HTR-8/SVneo (cell line): ENCODE measurements around the gene FIZ1.

ENCODE experiments used
- DNase-seq: peaks from one replicate; pipeline ENCODE4 v3.0.0; 2011; ENCODE audit warnings: low spot score, mixed read lengths; ENCODE audit not compliant: insufficient read length
- FAIRE-seq: peaks from 2 replicates; lab custom pipeline; 2011; peaks lifted over from hg19 to GRCh38; lab: Jason Lieb, UNC

The FIZ1 gene

GRCh38 chr19:55636723-55637122 lies 37.4 kb upstream of the FIZ1 start:
- FAIRE-seq, result no peak

DNA sequence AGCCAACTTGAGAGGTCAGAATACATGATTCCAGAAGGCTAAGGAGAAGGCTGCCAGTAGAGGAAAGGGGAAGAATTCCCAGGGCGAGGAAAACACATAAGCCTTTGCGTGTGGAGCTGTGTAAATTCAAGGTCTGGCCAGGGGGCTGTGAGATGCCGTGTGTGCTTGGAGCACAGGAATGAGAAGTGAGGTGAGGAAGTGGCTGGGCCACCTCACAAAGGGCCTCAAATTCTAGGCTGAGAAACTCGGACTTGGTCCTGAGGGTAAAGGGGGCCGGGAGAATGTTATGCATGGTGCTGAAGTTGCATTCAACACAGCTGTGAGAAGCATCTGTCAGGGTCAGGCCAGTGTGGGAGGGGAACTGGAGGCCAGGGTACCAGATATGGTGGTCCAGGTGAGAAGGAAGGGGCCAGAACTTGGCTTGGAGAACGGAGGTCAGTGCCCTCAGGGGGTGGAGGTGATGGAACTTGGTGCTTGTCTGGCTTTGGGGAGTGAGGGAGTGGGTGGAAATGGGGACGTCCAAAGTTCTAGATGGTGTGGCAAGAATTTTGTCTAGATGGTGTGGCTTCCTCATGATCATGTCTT lies 36.6 kb upstream of the FIZ1 start:
- FAIRE-seq, result no peak
- no peak for DNase-seq

More at GRCh38 chr19:55636723-55637122, 37.4 kb upstream of the FIZ1 start:
- no peak for DNase-seq

DNA sequence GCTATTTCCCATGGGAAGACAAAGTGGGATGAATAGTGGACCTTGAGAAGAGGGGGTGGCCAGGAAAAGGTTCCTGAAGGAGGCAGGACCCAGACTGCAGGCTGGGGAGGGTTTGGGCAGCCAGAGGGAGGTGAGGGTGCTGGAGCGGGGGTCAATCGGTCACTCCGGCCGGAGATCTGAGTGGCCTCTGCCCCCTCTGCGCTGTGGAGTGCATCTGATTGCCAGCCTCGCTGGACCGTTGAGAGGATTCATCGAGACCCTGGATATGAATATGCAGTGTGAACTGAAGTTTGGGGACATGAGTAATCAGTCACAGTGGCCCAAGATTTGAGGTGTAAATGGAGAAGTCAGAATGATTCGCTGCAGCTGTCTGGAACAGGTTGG lies 36.0 kb upstream of the FIZ1 start:
- no peak for DNase-seq
- FAIRE-seq, result no peak

GRCh38 chr19:55633861-55634260 lies 34.5 kb upstream of the FIZ1 start:
- no peak for DNase-seq
- FAIRE-seq, result no peak

- DNase-seq, result peak; percentile 67
These were observed 33.1 kb upstream of the FIZ1 start for GRCh38 chr19:55632463-55632834.

DNA sequence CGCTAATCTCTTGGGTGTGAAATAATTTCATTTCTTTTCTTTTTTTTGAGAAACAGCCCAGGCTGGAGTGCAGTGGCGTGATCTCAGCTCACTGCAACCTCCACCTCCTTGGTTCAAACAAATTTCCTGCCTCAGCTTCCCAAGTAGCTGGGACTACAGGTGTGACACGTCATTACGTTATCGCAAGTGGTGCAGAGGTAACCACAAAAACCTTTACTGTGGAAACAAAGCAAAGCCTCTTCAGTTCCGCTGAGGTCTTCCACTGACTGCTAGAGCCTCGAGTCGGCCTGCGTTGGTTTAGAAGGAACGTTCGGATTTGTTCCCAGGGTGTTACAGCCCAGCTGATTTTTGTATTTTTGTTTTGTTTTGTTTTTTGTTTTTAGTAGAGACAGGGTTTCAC lies 27.0 kb upstream of the FIZ1 start:
- FAIRE-seq, result no peak
- DNase-seq, result no peak

More at GRCh38 chr19:55632463-55632834, 33.1 kb upstream of the FIZ1 start:
- no peak for FAIRE-seq

GRCh38 chr19:55625004-55625326 lies 25.6 kb upstream of the FIZ1 start:
- DNase-seq (no peak), FAIRE-seq (no peak)

DNA sequence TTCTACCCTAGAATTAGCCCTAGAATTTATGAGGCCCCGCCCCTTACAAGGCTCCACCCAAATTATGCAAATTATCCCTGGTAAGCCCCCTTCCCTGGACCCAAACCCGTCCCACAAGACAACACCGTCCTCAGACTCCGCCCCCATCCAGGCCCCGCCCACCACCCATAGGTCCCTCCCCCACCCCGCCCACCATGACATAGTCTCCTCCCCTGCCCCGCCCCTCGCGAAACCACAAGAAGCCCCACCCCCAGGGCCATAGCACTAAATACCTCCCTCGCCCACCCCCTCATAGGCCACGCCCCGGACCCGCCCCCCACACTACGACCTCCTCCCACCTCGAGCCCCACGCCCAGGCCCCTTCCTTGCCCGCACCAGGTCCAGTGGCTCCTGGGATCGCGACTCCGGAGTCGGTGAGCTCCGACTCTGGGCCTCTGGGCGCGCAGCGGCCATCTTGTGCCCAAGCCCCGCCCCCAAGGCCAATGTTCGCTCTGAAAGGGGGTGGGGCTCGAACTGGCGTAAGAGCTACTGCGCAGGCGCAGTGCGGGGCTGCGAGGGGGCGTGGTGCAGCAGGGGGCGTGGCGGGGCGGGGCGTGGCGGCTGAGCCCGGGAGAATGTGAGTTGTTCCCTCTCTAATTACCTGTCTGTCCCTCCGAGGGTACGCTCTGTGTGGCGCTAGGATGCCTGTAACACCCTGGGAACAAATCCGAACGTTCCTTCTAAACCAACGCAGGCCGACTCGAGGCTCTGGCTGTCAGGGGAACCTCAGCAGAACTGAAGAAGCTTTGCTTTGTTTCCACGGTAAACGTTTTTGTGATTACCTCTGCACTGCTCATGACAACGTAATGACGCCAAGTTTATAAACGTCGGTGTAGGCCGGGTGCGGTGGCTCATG lies 25.0 kb upstream of the FIZ1 start, which contains the start of gene ZNF784:
ZNF784 (minus strand) TSS at position 458 of the 895 bp plus-strand sequence; CDS start at position 453, 5 bp downstream.
- DNase-seq (peak; percentile 89), FAIRE-seq (peak; percentile 97)

DNA sequence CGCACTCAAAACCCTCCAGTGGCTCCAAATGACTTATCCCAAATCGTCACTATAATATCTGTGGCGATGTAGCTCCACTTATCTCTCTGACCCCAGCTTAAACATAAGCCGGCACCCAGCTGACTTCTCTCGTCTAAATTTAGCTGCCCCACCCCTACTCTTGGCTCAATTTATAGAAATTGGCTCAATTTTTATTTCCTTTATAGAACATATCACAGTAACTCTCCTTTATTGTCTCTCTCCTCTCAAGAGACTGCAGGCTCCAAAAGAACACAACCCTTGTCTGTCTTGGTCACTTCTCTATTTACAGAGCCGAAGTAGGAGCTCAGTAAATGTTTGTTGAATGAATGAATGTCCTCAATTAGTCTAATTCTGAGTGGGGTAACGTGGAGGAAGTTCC lies 24.2 kb upstream of the FIZ1 start:
- no peak for FAIRE-seq
- no peak for DNase-seq

DNA sequence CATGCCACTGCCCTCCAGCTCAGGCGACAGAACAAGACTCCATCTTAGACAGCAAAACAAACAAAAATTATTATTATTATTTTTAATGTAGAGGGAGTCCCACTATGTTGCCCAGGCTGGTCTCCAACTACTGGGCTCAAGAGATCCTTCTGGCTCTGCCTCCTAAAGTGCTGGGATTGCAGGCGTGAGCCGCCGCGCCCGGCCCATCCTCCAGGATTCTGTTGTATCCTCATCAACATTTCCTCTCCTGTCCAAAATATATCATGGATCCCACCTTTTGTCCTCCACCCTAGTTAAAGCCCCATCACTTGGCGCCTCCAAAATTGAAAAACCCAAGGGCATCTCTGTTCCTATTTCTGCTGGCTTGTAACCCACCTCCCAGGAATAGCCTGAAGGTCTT lies 23.8 kb upstream of the FIZ1 start:
- FAIRE-seq (no peak), DNase-seq (no peak)

- FAIRE-seq (no peak), DNase-seq (no peak)
These were observed 23.1 kb upstream of the FIZ1 start for GRCh38 chr19:55622242-55622969.

GRCh38 chr19:55621673-55622231 lies 22.4 kb upstream of the FIZ1 start:
- FAIRE-seq, result no peak
- DNase-seq, result no peak

GRCh38 chr19:55621205-55621672 lies 21.9 kb upstream of the FIZ1 start:
- DNase-seq, result no peak

DNA sequence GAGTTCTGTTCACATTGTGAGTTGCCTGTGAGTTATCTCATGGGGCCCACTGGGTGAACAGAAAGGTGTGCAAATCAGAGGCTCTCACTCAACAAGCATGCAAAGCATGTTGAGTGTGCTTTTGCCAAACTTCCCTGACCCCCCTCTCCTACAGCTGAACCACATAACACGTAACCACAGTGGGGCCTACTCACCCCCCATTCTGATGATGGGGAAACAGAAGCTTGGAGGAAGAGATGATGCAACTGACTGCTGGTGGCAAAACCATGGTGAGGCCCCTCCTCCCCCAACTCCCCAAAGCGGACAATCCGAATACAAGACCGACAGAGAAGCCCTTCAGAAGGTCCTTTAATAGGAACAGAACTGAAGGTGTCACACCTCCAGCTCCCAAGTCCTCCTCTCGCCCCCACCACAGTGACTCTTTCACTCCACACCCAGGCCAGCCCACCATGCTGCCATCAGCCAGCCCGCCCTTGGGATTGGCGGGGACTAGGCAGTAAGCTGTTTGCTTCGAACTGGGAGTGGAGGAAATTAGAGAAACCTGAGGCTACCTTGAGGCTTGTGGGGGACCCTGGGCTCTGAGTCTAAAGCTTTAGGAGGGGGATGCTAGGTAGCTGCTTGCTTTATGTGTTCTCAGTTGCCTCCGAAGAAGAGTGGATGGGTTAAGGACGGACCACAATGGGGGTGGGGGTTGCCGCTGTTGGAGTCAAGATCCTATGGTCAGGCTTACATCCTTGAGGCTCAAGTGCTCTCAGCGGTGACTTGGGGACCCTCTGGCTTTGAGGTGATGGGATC lies 21.3 kb upstream of the FIZ1 start:
- FAIRE-seq, result no peak

More at GRCh38 chr19:55621205-55621672, 21.9 kb upstream of the FIZ1 start:
- no peak for FAIRE-seq

GRCh38 chr19:55619286-55619685 lies 20.0 kb upstream of the FIZ1 start:
- DNase-seq (no peak), FAIRE-seq (no peak)

More for the DNA sequence above, 21.3 kb upstream of the FIZ1 start:
- DNase-seq, result no peak

DNA sequence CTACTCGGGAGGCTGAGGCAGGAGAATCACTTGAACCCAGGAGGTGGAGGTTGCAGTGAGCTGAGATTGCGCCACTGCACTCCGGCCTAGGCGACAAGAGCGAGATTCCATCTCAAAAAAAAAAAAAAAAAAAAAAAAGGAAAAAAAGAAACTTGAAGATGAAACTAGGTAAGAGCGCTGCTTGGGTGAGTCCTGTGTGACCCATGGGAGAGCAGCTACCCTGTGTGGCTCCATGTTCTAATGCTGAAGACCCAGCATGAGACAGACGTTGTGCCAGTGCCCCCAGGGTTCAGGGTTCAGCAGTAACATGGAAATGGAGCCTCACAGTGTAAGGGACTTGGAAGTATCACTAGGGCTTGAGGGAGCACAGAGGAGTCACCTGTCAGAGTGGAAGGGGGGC lies 19.1 kb upstream of the FIZ1 start:
- FAIRE-seq (no peak), DNase-seq (no peak)

DNA sequence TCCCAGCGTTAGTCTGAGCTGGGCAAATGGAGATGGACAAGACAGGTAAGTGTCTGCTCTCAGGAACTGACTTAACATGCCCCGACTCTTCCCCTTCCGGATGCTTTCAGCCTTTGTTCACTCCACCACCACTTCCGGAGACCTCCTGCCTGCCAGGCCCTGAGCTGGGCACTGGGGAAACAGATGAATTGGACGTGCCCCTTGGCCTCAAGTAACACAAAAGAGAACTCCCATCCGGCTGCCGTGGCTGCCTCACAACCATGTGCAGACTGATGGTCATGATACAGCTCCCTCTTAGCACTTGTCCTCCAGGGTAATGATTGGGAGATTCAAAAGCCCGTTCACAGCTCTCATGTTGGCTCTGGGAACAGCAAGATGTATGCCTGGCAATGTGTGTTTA lies 18.1 kb upstream of the FIZ1 start:
- FAIRE-seq (no peak), DNase-seq (no peak)

GRCh38 chr19:55616395-55616875 lies 17.1 kb upstream of the FIZ1 start:
- no peak for DNase-seq
- no peak for FAIRE-seq

- no peak for DNase-seq
These were observed 16.5 kb upstream of the FIZ1 start for GRCh38 chr19:55615543-55616394.

More at GRCh38 chr19:55615543-55616394, 16.5 kb upstream of the FIZ1 start:
- FAIRE-seq, result no peak
